GM18951 (cell line): Measurements from ENCODE around the gene AADAT.
"Not testable (repeated sequence)": the region's sequence is repeated elsewhere in the genome, so short reads cannot be mapped to it uniquely, and the experiment has no call there.

Source experiments
- POLR2A ChIP-seq: IDR thresholded peaks from 4 replicates; pipeline ENCODE4 v1.6.1; 2011; ENCODE audit warnings: mild to moderate bottlenecking; ENCODE audit not compliant: insufficient read length, insufficient read depth; ENCODE audit errors: extremely low read depth
- in situ Hi-C: fragments of 300-500 bp; cut with MboI; formaldehyde crosslinking; loops from one replicate; pipeline ENCODE4 v1.12.0; 2022; ENCODE audit warnings: low sequenced_read_pairs, mixed read lengths, inconsistent platforms; ENCODE audit not compliant: unreplicated experiment

AADAT gene

DNA sequence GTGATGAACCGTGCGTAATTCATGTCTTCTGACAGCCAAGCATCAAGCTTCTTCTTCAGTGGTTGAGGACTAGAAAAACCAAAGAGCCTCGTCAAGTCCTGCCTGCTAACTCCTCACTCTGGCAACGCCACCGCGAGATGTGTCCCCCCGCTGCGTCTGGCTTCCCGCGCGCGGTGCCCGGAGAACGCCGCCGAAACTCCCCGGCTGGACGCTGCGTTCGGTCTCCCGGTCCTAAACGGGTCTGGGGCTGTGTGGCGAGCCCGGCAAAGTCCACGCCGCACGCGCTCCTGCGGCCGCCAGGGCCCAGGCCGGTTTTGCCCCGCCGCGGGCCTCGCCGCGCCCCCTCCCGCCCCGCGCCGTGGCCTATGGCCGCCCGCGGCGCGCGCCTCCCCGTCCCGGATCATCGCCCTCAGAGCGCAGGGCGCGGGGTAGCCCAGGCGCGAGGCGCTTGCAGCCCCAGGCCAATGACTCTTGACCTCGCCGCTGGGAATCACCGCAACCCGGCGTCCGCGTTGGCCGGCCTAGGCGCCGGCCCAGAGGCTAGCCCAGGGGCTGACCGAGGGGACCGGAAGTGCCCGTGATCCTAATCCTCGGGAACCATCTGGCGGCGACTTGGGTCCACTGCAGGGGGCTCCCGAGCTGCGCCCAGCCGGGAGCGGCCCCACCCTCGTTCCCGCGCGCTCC is at the start of gene AADAT:
AADAT (minus strand) TSS at position 289 of the 684 bp plus-strand sequence; CDS start at position 23, 266 bp downstream.
- in situ Hi-C loops, result no loop called here
- no peak for TF ChIP-seq POLR2A

DNA sequence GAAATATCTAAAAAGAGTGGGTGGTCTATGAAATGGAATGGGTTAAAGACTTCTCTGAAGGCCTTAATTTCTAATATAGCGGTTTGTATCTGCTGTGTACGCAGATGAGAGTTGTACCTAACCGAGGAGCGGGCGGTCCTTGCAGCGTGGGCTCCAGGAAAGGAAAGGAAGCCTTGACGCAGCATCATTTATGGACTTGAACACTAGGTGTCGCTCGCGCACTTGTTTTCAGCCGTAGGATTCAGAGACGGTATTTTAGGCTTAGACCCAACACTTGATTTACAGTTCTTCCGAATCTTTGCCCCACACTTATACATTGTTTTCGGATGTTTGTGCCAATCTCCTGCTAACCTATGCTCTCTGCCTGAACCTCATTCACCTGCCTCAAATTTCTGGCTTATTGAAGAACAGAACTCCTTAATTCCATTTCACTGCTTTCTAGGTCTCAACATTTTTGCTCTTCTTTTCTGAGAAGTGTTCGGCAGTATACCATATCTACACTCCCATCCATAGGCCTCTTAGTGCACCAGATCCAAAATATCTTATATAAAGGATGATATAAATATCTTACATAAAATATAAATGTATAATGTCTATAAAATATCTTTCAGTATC is 48.9 kb upstream of the AADAT start:
- in situ Hi-C loops, result loop anchor here (25.0 kb wide), 1 partner anchor 724 kb away; no protein-coding TSS in a partner anchor
- TF ChIP-seq POLR2A, result no peak

DNA sequence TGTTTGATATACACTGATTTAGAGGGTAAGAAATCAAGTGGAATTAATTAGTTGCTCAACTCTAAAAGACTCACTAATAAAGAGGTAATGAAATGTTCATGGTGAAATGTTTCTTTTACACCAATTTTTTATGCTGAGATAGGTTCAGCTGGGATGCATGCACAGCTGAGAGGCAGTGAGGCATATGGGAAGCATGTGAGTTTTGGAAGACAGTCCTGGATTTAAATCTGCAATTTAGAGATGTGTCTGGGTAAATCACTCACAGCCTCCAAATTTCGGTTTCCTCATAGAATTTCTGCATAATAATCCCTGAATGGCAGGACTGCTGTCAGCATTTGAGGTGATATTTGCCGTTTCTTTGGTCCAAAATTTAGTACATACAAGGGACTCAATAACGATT is 48.2 kb upstream of the AADAT start:
- no peak for TF ChIP-seq POLR2A
- in situ Hi-C loops, result loop anchor here (25.0 kb wide), 1 partner anchor 724 kb away; no protein-coding TSS in a partner anchor

DNA sequence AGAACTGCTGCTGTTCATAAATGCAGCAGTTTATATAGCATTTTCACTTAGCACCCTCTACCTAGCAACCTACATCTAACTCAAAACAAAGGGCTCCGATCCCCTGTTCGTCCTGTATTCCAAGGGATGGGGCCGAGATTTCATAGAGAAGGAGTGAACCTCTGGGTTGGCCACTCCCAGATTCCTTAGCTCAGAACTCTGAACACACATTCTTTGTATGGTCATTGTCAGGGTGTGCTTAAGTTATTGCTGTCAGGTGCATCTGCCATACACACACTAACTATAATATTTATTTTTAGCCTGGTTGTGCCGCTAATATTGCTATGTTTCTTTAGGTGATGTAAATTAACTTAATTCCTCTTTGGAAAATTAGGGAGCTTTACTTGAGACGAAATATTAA is 47.7 kb upstream of the AADAT start:
- in situ Hi-C loops, result loop anchor here (25.0 kb wide), 1 partner anchor 725 kb away; no protein-coding TSS in a partner anchor
- no peak for TF ChIP-seq POLR2A

DNA sequence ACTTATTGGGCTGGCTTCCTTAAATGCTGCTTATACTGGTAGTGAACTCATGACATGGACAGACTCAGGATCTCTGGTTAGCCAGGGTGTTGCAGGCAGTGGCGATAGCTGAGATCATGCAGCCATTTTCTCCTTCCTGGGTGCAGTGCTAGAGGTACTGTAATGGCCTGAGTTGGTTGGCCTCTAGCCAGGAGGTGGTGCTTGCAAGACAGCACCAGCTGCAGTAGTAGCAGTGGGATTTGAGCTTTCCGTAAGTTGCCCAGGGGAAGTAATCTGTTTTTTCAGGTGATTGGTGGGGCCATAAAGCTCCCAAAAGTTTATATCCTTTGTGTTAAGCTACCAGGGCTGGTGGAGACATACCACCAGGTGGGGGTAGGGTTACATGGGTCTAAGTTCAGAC is 45.1 kb upstream of the AADAT start:
- TF ChIP-seq POLR2A, result no peak
- in situ Hi-C loops, result loop anchor here (25.0 kb wide), 1 partner anchor 727 kb away; no protein-coding TSS in a partner anchor

DNA sequence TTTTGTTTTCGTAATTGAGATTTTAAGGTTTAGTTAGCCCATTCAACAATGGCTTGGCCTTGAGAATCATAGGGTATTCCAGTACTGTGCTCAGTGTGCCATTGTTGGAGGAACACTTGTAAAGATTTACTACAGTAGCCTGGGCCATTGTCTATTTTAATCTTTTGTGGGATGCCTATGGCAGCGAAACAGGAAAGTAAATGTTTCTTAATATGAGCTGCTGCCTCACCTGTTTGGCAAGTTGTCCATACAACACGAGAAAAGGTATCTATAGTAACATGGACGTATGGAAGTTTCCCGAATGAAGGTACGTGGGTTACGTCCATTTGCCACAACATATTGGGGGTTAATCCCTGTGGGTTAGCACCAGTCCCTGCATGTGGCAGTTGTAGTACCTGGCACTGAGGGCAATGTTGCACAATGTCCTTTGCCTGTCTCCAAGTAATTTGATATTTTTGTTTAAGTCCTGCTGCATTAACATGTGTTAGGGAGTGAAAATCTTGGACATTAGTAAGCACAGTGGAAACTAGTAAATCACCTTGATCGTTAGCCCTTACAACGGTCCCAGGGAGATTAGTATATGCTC is 38.6 kb upstream of the AADAT start:
- no peak for TF ChIP-seq POLR2A
- in situ Hi-C loops, result loop anchor here (25.0 kb wide), 1 partner anchor 734 kb away; no protein-coding TSS in a partner anchor

DNA sequence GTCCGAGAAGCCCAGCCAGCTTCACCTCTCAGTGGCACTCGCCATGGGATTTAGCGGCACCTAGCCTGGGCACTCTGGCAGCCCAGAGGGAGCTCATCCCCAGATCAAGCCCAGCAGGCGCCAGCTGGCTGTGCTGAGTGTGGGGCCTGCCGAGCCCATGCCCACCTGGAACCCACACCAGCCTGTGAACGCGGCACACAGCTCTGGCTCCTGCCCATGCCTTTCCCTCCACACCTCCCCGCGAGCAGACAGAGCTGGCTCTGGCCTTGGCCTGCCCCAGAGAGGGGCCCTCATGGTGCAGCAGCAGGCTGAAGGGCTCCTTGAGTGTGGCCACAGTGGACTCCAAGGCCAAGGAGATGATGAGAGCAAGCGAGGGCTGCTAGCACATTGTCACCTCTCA is 38.0 kb upstream of the AADAT start:
- in situ Hi-C loops, result loop anchor here (25.0 kb wide), 1 partner anchor 735 kb away; no protein-coding TSS in a partner anchor
- no peak for TF ChIP-seq POLR2A

DNA sequence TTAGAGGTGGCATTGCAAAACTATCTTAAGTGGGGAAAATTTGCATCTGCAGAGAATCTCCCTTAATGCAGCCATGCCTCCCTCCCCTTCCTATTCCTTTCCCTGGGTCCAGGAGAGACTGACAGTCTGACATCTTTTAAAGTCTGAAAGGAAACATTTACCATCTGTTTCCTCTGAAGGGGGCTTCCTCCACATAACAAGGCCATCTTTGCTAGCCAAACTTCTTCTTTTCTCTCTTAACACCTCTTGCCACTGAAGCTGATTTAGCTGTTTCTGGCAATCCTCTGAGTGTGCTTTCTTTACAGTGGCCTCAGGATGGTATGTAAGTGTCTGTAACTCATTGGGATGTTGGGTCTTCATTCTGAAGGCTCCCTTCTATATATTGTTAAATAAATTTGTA is 34.6 kb upstream of the AADAT start:
- in situ Hi-C loops, result no loop called here
- TF ChIP-seq POLR2A, result no peak

DNA sequence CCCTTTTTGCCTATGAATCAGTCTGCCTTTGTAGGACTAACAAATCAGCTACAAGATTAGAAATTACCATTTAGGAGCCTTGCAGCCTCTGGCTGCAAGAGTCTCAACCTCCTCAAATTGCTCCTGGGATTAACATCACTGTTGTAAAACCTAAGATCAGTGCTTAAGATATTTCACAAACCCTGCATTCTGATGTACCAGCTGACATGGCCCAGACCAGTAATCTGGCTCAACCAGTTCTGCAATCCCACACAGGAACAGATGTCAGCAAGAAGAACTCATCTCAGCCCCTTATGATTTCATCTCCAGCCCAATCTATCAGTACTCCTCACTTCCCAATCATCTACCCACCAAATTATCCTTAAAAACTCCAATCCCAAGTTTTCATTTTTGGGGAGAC is 32.5 kb upstream of the AADAT start:
- TF ChIP-seq POLR2A, result no peak
- in situ Hi-C loops, result no loop called here

DNA sequence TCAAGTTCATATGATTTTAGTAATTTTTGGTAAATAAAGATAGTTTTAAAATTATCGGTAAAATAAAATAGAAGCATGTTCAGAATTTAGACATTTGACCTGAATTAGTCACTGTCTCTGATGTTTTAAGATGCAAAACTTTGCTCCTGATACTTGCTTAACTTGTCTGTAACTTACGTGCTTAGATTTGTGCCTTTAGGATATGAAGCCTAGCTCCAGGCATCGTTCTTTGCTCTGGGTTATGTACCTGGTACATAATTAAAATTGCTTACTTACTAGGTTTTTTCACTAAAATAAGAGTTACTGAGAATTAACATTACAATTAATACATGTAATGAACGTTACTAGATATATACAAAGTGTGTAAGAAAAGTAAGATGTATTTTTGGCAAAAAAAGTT is 24.9 kb upstream of the AADAT start:
- in situ Hi-C loops, result no loop called here
- TF ChIP-seq POLR2A, result no peak

DNA sequence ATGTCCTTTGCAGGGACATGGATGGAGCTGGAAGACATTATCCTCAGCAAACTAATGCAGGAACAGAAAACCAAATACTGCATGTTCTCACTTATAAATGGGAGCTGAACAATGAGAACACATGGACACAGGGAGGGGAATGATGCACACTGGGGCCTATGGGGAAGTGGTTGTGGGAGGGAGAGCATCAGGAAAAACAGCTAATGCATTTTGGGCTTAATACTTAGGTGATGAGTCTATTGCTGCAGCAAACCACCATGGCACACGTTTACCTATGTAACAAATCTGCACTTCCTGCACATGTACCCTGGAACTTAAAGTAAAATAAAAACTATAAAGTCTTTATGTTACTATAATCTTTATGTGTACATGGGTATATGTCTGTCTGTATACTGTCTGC is 24.4 kb upstream of the AADAT start:
- in situ Hi-C loops, result not testable (repeated sequence)

DNA sequence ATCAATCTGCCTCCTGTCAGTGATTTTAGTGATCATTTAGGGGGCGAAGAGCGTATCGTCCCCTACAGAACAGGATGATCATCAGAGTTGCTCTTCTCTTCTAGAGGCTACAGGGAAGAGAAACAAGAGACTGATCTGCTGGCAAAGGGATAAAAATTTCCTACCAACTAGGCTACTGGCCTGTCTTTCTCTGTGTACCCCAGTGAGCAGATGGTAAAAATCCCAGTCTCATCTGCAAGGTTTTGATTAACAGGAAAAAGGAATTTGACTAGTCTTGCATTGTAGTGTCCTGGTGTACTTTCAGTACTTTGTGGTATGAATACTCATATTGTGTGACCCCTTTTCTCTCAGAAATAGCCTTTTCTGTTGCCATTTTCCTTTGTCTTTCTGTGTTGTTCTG is 21.8 kb upstream of the AADAT start:
- in situ Hi-C loops, result no loop called here
- no peak for TF ChIP-seq POLR2A

DNA sequence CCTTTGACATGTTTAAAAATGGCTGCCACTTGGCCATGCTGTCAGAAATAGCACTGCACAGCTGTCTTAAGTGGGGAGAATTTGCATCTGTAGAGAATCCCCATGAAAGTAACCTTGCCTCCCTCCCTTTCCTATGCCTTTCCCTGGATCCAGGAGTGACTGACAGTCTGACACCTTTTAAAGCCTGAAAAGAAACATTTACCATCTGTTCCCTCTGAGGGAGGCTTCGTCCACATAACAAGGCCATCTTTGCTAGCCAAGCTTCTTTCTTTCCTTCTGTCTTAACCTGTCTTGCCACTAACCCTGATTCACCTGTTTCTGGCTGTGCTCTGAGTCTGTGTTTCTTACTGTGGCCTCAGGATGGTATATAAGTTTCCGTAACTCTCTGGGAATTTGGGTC is 21.3 kb upstream of the AADAT start:
- in situ Hi-C loops, result no loop called here
- no peak for TF ChIP-seq POLR2A

DNA sequence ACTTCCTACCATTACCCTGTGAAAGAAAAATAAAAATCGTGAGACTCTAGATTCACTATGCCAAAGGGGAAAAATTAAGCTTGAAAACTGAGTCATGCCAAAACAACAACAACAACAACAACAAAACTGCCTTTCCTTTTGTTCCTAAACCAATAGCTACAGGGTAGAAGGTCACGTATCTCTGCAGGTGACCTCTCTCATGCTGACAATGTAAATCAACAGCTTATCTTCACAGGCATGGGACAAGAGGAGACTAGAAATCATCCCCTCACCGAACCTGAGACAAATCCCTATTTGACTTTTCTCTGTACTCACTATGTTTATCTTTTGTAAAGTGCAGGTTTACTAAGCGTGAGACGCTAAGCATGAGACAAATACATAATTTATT is 20.5 kb upstream of the AADAT start:
- in situ Hi-C loops, result no loop called here
- TF ChIP-seq POLR2A, result no peak
